SIG-M5 treated with dmso at 0.1 percent for 504 hours (cell line): ENCODE results near the gene ATRX.
"Not testable (repeated sequence)": the region's sequence is repeated elsewhere in the genome, so short reads cannot be mapped to it uniquely, and the experiment has no call there.

Source experiments
- DNase-seq: peaks from one replicate; lab custom pipeline; 2025; ENCODE audit not compliant: unreplicated experiment; lab: John Stamatoyannopoulos, UW

The ATRX gene

DNA sequence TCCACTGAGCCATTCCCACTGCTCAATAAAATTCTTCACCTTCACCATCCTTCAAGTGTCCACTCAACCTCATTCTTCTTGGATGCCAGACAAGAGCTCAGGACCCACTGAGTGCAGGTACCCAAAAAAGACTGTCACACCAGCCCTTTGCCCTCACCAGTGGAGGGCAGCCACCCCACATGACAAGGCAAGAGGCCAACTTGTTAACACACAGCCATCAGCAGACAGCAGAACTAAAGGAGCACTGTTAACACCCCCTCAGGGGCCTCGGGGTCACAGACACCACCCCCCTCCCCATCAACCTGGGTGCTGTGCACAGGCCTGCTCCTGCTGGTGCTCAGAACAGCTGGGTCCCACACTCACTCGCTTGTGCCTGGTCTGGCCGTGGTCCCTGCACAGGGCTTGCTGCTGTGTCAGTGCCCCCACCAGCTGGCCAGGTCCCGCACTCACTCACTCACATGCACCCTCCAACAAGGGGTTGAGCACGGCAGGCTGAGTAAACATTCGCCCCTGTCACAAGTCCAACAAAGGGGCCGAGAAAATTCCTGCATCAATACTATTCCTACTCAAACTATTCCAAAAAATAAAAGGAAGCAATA is 54.1 kb downstream of the ATRX start:
- DNase-seq, result no peak

DNA sequence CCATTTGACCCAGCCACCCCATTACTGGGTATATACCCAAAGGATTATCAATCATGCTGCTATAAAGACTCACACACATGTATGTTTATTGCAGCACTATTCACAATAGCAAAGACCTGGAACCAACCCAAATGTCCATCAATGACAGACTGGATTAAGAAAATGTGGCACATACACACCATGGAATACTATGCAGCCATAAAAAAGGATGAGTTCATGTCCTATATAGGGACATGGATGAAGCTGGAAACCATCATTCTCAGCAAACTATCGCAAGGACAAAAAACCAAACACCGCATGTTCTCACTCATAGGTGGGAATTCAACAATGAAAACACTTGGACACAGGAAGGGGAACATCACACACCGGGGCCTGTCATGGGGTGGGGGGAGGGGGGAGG is 59.9 kb downstream of the ATRX start:
- not testable (repeated sequence) for DNase-seq

DNA sequence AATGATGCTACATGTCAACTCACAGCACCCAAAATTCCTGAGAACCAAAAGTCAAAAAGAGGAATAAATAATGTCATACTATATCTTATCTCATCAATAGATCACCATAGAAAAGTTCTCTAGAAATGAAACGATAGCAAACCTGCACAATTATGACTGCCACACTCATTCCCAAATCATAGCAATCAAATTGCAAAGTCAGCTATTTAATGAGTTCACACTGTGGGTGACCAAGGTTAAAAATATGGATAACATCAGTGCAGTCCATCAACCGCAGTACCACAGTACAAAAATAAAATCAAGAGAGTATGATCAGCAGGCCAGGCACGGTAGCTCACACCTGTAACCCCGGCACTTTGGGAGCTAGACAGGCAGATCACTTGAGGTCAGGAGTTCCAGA is 62.3 kb downstream of the ATRX start:
- DNase-seq, result no peak

DNA sequence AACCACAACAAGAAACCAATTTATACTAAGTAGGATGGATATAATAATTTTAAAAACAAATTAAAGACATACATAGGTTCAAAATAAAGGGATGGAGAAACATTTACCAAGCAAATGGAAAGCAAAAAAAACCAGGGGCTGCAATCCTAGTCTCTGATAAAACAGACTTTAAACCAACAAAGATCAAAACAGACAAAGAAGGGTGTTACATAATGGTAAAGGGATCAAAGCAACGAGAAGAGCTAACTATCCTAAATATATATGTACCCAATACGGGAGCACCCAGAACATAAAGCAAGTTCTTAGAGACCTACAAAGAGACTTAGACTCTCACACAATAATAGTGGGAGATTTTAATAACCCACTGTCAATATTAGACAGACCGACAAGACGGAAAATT is 66.6 kb downstream of the ATRX start:
- DNase-seq, result no peak

DNA sequence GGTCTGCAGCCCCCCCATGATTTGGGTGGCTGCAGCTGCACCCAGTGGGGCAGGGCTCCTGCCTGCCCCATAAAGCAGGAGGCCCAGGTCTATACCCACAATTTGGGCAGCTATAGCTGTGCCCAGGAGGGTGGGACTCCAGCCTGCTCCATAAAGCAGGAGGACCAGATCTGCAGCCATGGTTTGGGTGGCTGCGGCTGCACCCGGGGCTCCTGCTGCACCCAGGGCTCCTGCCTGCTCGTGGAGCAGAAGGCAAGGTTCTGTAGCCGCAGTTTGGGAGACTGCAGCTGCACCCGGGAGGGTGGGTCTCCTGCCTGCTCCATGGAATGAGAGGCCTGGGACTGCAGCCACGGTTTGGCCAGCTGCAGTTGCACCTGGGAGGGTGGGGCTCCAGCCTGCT is 81.1 kb downstream of the ATRX start:
- DNase-seq, result no peak

DNA sequence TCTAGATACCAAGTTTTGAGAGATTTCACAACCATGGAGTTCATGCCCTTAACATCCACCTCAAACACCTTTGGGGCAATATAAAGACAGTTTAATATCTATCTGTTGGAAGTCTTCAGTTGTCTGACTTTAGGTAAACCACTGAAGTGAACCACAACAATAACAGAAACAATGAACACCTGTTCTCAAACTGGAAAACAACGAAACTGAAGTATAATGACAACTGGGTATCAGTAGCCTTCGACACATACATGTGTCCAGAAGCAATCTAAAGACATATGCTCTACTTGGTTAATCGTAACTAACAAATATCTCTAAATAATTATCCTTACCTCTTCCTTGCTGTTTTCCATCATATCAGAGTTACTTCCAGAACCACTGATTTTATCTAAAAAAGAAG is 87.8 kb downstream of the ATRX start:
- no peak for DNase-seq

DNA sequence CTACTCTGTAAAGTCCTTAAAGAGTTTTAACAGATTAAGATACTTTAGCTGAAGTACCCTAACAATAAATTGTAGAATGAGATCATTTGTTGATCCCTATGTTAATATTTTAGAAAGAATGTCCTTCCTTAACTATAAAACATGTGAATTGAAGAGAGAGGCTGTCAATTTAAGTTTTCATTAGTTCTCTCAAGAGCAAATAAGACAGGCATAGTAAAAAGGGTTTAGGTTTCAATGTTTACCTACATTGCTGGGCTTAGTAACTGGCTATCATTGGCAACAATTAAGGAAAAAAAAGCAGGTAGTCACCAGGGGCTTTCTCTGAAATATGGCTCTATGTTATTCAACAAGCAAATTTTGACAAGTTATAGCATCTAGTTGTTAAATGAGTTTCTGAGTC is 91.5 kb downstream of the ATRX start:
- DNase-seq, result no peak

DNA sequence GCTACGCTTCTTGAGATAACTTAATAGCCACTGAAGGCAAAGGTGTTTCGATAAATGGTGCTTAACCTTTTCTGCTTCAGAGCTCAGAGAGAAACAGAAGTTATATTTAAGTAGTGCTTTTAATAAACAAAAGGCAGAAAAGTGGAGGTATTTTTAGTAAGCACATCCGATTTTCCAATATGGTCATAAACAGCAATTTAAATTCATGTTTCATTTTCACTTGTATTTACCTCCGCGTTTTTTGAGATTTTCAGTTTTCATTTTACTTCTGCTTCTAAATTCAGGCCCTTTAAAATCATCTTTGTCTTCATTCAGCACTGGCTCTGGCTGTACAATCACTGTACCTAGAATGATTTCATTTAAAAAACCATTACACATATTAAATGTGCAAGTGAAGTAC is 92.4 kb downstream of the ATRX start:
- DNase-seq, result no peak

DNA sequence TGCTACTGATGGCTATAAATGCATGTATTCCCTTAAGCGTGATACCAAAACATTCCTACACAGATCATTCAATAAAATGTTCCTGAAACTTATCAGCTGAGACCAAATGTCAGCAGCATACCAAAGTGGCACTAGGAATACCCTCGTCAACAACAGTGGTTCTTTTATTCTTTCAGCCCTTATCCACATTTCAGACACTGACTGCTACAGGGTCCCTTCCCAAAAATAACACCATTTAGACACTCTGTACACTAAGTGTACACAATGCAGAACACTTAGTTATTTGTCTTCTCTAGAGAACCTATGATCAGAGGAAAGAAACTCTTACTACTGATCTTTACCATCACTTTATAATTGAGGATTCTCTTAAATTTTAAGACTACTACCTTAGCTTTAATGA is 94.1 kb downstream of the ATRX start:
- DNase-seq, result no peak

DNA sequence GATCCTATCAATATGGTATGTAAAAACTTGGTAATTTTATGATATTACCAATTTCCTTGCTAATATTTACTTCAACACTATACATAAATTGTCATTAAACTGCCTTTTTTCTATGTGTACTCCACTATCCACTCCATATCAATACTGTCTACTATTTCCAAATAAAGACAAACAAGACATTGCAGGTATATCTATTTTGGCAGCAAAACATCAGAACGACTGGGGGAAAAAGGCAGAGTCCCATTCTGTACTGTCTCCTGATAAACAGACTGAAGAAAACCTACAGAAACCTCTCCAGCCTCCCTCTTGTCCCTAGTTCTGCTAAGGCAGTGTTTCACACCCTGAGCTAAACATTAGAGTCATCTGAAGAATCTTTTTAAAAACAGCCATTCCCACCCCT is 96.6 kb downstream of the ATRX start:
- no peak for DNase-seq

DNA sequence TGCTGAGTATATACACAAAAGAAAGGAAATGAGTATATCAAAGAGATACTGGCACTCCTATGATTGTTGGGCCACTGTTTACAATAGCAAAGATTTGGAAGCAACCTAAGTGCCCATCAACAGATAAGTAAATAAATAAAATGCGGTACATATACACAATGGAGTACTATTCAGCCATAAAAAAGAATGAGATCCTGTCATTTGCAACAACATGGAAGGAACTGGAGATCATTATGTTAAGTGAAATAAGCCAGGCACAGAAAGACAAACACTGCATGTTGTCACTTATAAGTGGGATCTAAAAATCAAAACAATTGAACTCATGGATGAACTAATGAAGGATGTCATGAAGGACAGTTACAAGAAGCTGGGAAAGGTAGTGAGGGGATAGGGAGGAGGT is 100.3 kb downstream of the ATRX start:
- DNase-seq, result not testable (repeated sequence)

DNA sequence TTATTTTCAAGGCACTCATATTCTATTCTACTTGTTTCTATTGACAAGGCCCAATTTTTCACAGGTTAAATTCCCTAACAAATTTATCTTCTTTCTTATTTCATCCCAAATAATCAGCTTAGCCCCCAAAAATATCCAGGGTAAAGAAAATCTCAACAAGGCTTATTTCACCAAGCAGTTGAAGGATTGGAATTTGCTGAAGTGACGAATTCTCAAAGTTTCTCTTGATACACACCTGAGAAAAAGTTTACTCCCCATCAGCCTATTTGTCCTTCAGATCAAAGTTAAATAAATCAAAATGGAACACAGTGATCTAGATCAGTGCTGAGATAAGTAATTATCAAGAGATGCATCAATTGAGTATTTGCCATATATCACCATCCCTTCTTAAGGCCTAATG is 106.9 kb downstream of the ATRX start:
- DNase-seq, result no peak

DNA sequence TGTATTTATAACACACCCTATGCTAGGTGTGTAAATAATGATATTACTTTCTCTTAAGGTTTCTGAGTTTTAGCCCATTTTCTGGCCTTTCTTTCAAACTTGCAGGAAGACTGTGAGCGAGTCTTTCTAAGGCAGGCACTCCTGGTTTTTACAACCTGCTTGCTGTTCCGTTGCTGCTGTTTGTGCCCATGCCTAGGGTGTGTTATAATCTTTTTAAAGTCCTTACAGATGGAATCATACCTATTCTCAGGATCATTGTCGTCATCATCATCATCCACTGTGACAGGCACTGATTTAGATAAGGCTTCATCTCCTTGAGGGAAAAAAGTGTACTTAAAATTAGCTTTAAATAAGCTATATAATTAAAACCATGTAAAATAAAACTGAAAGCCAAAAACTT is 110.0 kb downstream of the ATRX start:
- DNase-seq, result no peak

DNA sequence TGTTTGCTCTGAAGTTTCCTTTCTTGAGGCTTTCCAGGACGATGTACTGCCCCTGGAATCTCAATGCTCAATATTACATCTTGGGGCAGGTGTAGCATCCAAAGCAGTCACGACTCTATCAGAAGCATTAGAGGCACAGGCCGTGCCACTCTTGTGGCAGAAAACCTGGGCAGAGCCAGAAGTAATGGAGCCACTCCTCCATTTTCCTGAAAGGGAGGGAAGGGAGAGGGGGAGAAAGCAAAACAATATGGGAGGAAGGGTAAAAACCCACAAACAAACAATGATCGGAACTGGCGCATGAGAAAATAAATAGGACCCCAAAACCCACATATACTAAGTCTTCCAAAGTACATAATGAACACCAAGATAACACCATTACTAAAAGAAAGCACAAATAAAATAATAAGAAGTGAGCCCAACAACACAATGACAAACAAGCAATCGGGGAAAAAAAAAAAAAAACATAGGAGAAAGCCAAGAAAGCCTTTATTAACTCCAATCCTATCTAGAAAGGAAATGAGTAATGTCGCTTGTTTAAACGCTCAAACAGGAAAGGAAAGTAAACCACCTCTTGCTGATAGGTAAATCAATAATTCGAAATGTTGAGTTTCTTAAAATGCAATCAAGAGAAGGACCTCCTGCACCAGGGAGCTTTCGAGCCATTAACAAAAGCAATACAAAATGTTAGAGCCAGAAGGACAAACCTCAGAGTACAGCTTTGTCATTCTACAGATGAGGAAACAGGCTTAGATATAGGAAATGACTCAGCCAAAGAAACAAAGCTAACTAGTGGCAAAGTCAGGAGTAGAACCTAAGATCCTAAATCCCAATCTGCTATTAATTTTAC is 117.4 kb downstream of the ATRX start:
- peak; percentile 62 for DNase-seq

DNA sequence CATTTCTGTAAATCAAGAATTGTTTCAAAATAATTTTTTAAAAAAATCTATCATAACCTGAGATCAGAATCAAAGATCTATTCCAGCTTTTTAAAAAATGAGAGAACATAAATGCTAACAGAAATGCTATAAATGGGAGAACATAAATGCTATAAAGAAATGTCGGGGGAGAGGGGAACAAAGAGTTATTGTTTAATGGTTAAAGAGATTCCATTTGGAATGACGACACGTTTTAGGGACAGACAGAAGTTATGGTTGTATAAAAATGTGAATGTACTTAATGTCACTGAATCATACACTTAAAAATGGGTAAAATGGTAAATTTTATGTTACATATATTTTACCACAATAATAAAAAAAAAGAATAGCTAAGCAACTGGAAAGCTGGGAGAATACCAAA is 127.1 kb downstream of the ATRX start:
- DNase-seq, result no peak

DNA sequence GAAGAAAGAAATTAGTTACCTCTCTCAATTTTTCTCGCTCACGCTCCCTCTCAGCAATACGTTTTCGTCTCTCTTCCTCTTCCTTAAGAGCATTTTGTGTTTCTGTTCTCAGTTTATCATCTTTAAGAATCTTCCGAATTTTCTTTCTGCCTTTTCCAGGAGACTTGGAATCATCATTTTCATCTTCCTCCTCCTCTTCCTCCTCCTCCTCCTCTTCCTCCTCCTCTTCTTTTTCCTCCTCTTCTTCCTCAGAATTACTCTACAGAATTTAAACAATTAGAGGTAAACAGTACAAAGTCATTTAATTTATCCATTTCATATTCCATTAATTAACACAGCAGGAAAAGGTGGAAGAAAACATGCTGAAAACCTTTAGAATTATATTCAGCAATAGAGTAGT is 133.9 kb downstream of the ATRX start:
- no peak for DNase-seq

DNA sequence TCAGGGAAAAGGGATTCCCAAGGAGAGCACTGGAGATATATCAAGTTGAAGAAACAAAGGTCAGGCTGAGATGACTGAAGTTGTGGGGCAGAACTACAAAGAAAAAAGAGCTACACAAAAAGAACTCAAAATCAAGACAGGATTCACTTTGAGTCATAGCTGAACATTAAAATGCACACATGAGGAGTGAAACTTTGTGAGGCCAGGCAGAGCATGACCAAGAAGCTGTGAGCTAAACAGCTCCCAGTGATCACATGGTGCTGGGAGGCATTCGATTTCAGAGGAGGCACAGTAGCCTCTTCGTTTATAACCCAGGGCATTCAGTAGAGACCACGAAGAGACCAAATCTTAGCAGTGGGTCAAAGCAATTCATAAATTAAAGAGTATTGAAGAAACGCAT is 145.3 kb downstream of the ATRX start:
- DNase-seq, result no peak

DNA sequence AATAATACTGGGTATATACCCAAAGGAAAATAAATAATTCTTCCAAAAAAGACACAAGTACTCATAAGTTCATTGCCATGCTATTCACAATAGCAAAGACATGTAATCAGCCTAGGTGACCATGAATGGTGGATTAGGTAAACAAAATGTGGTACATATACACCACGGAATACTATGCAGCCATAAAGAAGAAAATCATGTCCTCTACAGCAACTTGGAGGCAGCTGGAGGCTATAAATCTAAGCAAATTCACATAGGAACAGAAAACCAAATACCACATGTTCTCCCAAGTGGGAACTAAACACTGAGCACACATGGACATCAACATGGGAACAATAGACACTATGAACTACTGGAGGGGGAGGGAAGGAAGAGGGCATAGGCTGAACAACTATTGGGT is 146.2 kb downstream of the ATRX start:
- DNase-seq, result no peak

DNA sequence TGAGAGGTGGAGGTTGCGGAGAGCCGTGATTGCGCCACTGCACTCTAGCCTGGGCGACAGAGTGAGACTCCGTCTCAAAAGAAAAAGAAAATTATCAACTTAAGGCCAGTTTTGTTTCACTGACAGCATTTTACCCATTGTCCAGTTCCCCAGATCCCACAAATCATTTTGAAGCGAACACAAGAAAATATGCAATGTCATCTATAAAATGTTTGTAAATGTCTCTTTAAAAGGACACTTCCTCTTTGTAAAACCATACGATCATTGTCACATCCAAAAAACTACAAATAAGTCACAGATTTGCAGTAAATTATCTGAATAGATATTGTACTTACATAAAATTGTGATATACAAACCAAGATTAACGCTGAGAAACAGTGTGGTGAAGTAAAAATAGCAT is 147.6 kb downstream of the ATRX start:
- DNase-seq, result no peak

DNA sequence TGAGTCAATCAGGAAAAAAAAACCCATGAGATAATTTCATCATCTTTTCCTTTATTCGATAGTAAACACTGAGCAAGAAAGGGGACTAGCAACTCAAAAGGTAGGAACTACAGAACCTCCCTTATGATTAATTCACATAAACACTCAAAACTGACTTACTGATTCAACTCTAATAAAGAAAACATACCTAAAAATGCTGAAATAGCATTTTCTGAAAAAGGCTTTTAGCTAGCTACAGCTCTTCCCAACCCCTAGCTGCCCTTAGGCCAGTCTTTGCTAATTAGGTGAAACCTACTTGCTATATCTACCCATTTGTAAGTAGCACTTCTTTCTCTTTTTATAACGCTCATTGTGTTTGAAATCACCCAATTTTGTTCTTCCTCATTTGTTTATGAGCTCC is 150.6 kb downstream of the ATRX start:
- DNase-seq, result no peak

DNA sequence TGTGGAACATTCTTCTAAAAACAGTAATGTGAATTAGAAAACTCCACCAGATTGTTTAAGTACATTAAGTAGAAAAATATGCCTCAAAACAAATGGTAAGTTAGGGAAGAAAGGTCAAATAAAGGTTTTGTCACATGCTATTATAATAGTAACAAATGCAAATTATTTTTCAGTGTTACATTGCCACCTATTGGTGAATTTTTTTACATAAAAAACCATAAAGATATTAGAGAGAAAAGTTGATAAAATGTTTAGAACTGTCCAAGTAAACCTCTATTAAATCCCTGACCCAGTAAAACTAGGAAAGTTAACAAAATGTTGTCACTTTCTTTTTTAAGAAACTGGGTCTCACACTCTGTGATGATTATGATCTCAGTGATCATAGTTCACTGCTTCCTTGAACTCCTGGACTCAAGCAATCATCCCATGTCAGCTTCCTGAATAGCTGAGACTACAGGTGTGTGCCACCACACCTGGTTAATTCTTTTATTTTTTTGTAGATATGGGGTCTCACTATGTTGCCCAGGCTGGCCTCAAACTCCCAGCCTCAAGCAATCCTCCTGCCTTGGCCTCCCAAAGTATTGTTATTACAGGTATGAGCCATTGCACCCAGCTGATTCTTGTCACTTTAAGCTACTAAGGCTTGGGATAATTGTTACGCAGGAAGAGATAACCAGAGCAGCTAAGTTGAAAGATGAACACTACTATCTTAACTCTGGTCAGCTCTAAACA is 157.6 kb downstream of the ATRX start:
- DNase-seq, result no peak

DNA sequence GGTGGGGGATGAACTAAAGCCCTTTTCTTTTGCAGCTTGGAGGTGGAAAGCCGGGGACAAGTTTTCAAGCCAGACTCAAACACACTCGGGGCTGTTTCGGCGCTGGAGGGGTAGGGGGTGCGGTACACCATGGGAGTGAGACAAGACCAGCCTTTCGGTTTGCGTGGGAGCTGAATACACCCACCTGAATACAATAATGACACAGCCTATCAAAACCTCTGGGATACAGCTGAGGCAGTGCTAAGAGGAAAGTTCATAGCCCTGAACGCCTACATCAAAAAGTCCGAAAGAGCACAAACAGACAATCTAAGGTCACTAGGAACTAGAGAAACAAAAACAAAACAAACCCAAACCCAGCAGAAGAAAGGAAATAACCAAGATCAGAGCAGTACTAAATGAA is 163.3 kb downstream of the ATRX start:
- no peak for DNase-seq
